Smooth muscle cell (in vitro differentiated cells): Measurements from ENCODE around the gene KCNC4. TPM values are rescaled to one million over a fixed set of nuclear protein-coding genes. Genes with fewer than 3 reads are reported as not detected.

ENCODE experiments used
- DNase-seq: peaks from one replicate; lab custom pipeline; 2025; ENCODE audit not compliant: unreplicated experiment; lab: John Stamatoyannopoulos, UW
- H2AFZ ChIP-seq: fragments of 200-600 bp; sonication (generic); 2 replicates; pipeline ENCODE4 v1.6.0; 2016; ENCODE audit warnings: antibody characterized with exemption, low read depth, mild to moderate bottlenecking
- H3F3A ChIP-seq: fragments of 200-600 bp; sonication (generic); 2 replicates; pipeline ENCODE4 v1.6.0; 2017; ENCODE audit warnings: antibody characterized with exemption, low read depth
- H3K27ac ChIP-seq: fragments of 200-600 bp; sonication (generic); 2 replicates; pipeline ENCODE4 v1.5.1; 2016; ENCODE audit warnings: low read depth, mild to moderate bottlenecking
- H3K27me3 ChIP-seq: fragments of 200-600 bp; sonication (generic); 2 replicates; pipeline ENCODE4 v1.6.1; 2016; ENCODE audit warnings: low read depth, mild to moderate bottlenecking
- H3K36me3 ChIP-seq: fragments of 200-600 bp; sonication (generic); 2 replicates; pipeline ENCODE4 v1.5.1; 2016; ENCODE audit warnings: low read depth
- H3K4me1 ChIP-seq: fragments of 200-600 bp; sonication (generic); 2 replicates; pipeline ENCODE4 v1.5.1; 2016; ENCODE audit warnings: low read depth
- H3K4me2 ChIP-seq: fragments of 200-600 bp; sonication (generic); 2 replicates; pipeline ENCODE4 v1.6.0; 2016; ENCODE audit warnings: mild to moderate bottlenecking
- H3K4me3 ChIP-seq: fragments of 200-600 bp; sonication (generic); 2 replicates; pipeline ENCODE4 v1.5.1; 2016; ENCODE audit warnings: mild to moderate bottlenecking
- H3K79me2 ChIP-seq: fragments of 200-600 bp; sonication (generic); 2 replicates; pipeline ENCODE4 v1.6.0; 2016; ENCODE audit warnings: low read depth, mild to moderate bottlenecking
- H3K9ac ChIP-seq: fragments of 200-600 bp; sonication (generic); 2 replicates; pipeline ENCODE4 v1.6.0; 2016; ENCODE audit warnings: low read depth
- H3K9me3 ChIP-seq: fragments of 200-600 bp; sonication (generic); replicated peaks from 2 replicates; pipeline ENCODE4 v1.5.1; 2016; ENCODE audit warnings: low read depth
- H4K20me1 ChIP-seq: fragments of 200-600 bp; sonication (generic); 2 replicates; pipeline ENCODE4 v1.6.0; 2016; ENCODE audit warnings: low read depth
- CTCF ChIP-seq: fragments of 200-600 bp; sonication (generic); IDR thresholded peaks from 2 replicates; pipeline ENCODE4 v1.5.1; 2017; ENCODE audit warnings: borderline replicate concordance, mild to moderate bottlenecking, antibody characterized with exemption; ENCODE audit not compliant: insufficient read depth, poor library complexity, severe bottlenecking
- WGBS: methylation state at CpG from one replicate; pipeline ENCODE4 v1.1.7; 2016; ENCODE audit warnings: low lambda C conversion rate; 5-methylcytosine and 5-hydroxymethylcytosine counted together
- polyA plus RNA-seq: library from polyadenylated mRNA; unstranded; fragments of >200 nt; fragmentation: Nextera tagmentation; extraction: Ambion mirVana; gene quantifications from 2 replicates; pipeline ENCODE4 v1.2.1, GENCODE V29; 2016
- total RNA-seq: library from RNA; depleted of rRNA; stranded (reverse); fragments of >200 nt; gene quantifications from 2 replicates; pipeline ENCODE4 v1.2.3, GENCODE V29; 2014

KCNC4 gene
- total and polyA plus RNA-seq, 2 experiments from 2014 or later = 2.0 to 6.0 TPM

- Histone ChIP-seq H3K4me3 (no peak overlapping the region), H3K9ac (no peak overlapping the region), H3K4me1 (no peaks in the 10 kb centered on the region), H3K36me3 (no peaks in the 10 kb centered on the region), H4K20me1 (peaks cover 32% of the 10 kb centered on the region), H3K79me2 (no peaks in the 10 kb centered on the region), H3K27me3 (no peaks in the 10 kb centered on the region), H3K27ac (no peak overlapping the region), H3F3A (no peaks in the 10 kb centered on the region), H3K4me2 (no peak overlapping the region), H3K9me3 (no peaks in the 10 kb centered on the region), H2AFZ (no peak overlapping the region)
- no peak for DNase-seq
- no peak for TF ChIP-seq CTCF
- 95% methylated on average over 27 of the region's 27 CpGs for WGBS
These were observed 13.0 kb downstream of the KCNC4 start for GRCh38 chr1:110223127-110223526.

GRCh38 chr1:110223581-110223980, 13.5 kb downstream of the KCNC4 start:
- Histone ChIP-seq H3K79me2 (no peaks in the 10 kb centered on the region), H3K4me2 (no peak overlapping the region), H3K9me3 (no peaks in the 10 kb centered on the region), H3F3A (no peaks in the 10 kb centered on the region), H3K36me3 (no peaks in the 10 kb centered on the region), H4K20me1 (peaks cover 27% of the 10 kb centered on the region), H3K4me3 (no peak overlapping the region), H3K27ac (no peak overlapping the region), H2AFZ (no peak overlapping the region), H3K9ac (no peak overlapping the region), H3K4me1 (no peaks in the 10 kb centered on the region), H3K27me3 (no peaks in the 10 kb centered on the region)
- DNase-seq = no peak
- no peak for TF ChIP-seq CTCF
- WGBS = 95% methylated on average over 17 of the region's 17 CpGs

- H3K79me2 ChIP-seq = no peaks in the 10 kb centered on the region
- H4K20me1 ChIP-seq = peaks cover 19% of the 10 kb centered on the region
- H3K27ac ChIP-seq = no peak overlapping the region
- no peak overlapping the region for H3K4me2 ChIP-seq
- WGBS = 86% methylated on average over 8 of the region's 8 CpGs
- H2AFZ ChIP-seq = no peak overlapping the region
- H3K4me3 ChIP-seq = no peak overlapping the region
- no peak for DNase-seq
- TF ChIP-seq CTCF = no peak
- no peaks in the 10 kb centered on the region for H3F3A ChIP-seq
- H3K9ac ChIP-seq = no peak overlapping the region
- H3K36me3 ChIP-seq = no peaks in the 10 kb centered on the region
- H3K9me3 ChIP-seq = no peaks in the 10 kb centered on the region
- no peaks in the 10 kb centered on the region for H3K4me1 ChIP-seq
- no peaks in the 10 kb centered on the region for H3K27me3 ChIP-seq
These were observed 14.3 kb downstream of the KCNC4 start for GRCh38 chr1:110224240-110224995.

GRCh38 chr1:110225212-110225611, 15.1 kb downstream of the KCNC4 start:
- Histone ChIP-seq H3F3A (no peaks in the 10 kb centered on the region), H3K79me2 (no peaks in the 10 kb centered on the region), H4K20me1 (peaks cover 11% of the 10 kb centered on the region), H3K36me3 (no peaks in the 10 kb centered on the region), H3K4me2 (no peak overlapping the region), H2AFZ (no peak overlapping the region), H3K27ac (no peak overlapping the region), H3K4me1 (no peaks in the 10 kb centered on the region), H3K9me3 (no peaks in the 10 kb centered on the region), H3K27me3 (no peaks in the 10 kb centered on the region), H3K9ac (no peak overlapping the region), H3K4me3 (no peak overlapping the region)
- DNase-seq = no peak
- 75% methylated on average over 7 of the region's 7 CpGs for WGBS
- TF ChIP-seq CTCF = no peak
